Measurements from ENCODE around the gene AUTS2.

The AUTS2 gene

GRCh38 chr7:70495033-70495376 lies 896.7 kb downstream of the AUTS2 start:
- DNase-seq: no peak

- DNase-seq: no peak
These were observed 899.5 kb downstream of the AUTS2 start for GRCh38 chr7:70497793-70498192.

GRCh38 chr7:70498232-70498992 lies 900.1 kb downstream of the AUTS2 start:
- no peak for DNase-seq

- DNase-seq: no peak
These were observed 902.0 kb downstream of the AUTS2 start for GRCh38 chr7:70500261-70500660.

- no peak for DNase-seq
These were observed 904.0 kb downstream of the AUTS2 start for GRCh38 chr7:70502117-70502863.

GRCh38 chr7:70504254-70504653 lies 906.0 kb downstream of the AUTS2 start:
- DNase-seq: no peak

GRCh38 chr7:70505468-70505867 lies 907.2 kb downstream of the AUTS2 start:
- no peak for DNase-seq

GRCh38 chr7:70505886-70506285 lies 907.6 kb downstream of the AUTS2 start:
- DNase-seq: no peak

GRCh38 chr7:70506434-70506833 lies 908.2 kb downstream of the AUTS2 start:
- no peak for DNase-seq

- no peak for DNase-seq
These were observed 913.9 kb downstream of the AUTS2 start for GRCh38 chr7:70512144-70512543.

- DNase-seq: no peak
These were observed 914.5 kb downstream of the AUTS2 start for GRCh38 chr7:70512761-70513160.

GRCh38 chr7:70520611-70521010 lies 922.3 kb downstream of the AUTS2 start:
- no peak for DNase-seq

- no peak for DNase-seq
These were observed 925.1 kb downstream of the AUTS2 start for GRCh38 chr7:70523249-70523988.

- no peak for DNase-seq
These were observed 925.7 kb downstream of the AUTS2 start for GRCh38 chr7:70523989-70524351.

- DNase-seq: no peak
These were observed 927.7 kb downstream of the AUTS2 start for GRCh38 chr7:70525991-70526390.

GRCh38 chr7:70527520-70528115 lies 929.3 kb downstream of the AUTS2 start:
- DNase-seq: no peak

GRCh38 chr7:70529436-70529835 lies 931.2 kb downstream of the AUTS2 start:
- no peak for DNase-seq

- no peak for DNase-seq
These were observed 931.8 kb downstream of the AUTS2 start for GRCh38 chr7:70529914-70530585.

- DNase-seq: no peak
These were observed 935.3 kb downstream of the AUTS2 start for GRCh38 chr7:70533614-70534013.

- no peak for DNase-seq
These were observed 940.9 kb downstream of the AUTS2 start for GRCh38 chr7:70539205-70539604.

- DNase-seq: no peak
These were observed 941.3 kb downstream of the AUTS2 start for GRCh38 chr7:70539617-70540016.

GRCh38 chr7:70540641-70541040 lies 942.4 kb downstream of the AUTS2 start:
- DNase-seq: no peak

Measured in stimulated activated CD4-positive, alpha-beta T cell treated with anti-CD3 and anti-CD28 coated beads, Interleukin-4, amount 100 ng/mL, for 1 hour (primary cell).